GM21447 (cell line): ENCODE results near the gene ZNF527.
A peak's percentile ranks its signal among the peaks of the same experiment; 100 is the strongest.
"Not testable (repeated sequence)": the region's sequence is repeated elsewhere in the genome, so short reads cannot be mapped to it uniquely, and the experiment has no call there.

Experiments used
- ATAC-seq: cut with Tn5 transposase; IDR thresholded peaks from one replicate; pipeline ENCODE4 v1.9.1; 2021; ENCODE audit not compliant: unreplicated experiment

Gene ZNF527

GRCh38 chr19:37370880-37371661, at the start of gene ZNF527:
TSS of gene ZNF527 (plus strand) at chr19:37371099. CDS start at chr19:37374199, 3,100 bp downstream.
- peak; percentile 95 for ATAC-seq

GRCh38 chr19:37329686-37330085, 41.2 kb upstream of the ZNF527 start:
- ATAC-seq: no peak

- no peak for ATAC-seq
Measured at GRCh38 chr19:37332839-37333238, 38.1 kb upstream of the ZNF527 start.

GRCh38 chr19:37333457-37333856, 37.4 kb upstream of the ZNF527 start:
- no peak for ATAC-seq

- peak; percentile 85 for ATAC-seq
Measured at GRCh38 chr19:37334179-37335071, 36.5 kb upstream of the ZNF527 start.

GRCh38 chr19:37342753-37343152, 28.1 kb upstream of the ZNF527 start:
- no peak for ATAC-seq

GRCh38 chr19:37346091-37346490, 24.8 kb upstream of the ZNF527 start:
- ATAC-seq: no peak

GRCh38 chr19:37348060-37348459, 22.8 kb upstream of the ZNF527 start:
- no peak for ATAC-seq

GRCh38 chr19:37353968-37354367, 16.9 kb upstream of the ZNF527 start:
- no peak for ATAC-seq

GRCh38 chr19:37355901-37356300, 15.0 kb upstream of the ZNF527 start:
- no peak for ATAC-seq

GRCh38 chr19:37361994-37362393, 8.9 kb upstream of the ZNF527 start:
- ATAC-seq: no peak

- no peak for ATAC-seq
Measured at GRCh38 chr19:37362733-37363132, 8.2 kb upstream of the ZNF527 start.

- peak; percentile 24 for ATAC-seq
Measured at GRCh38 chr19:37370386-37370879, 466 bp upstream of the ZNF527 start.

GRCh38 chr19:37389234-37389633, 18.3 kb downstream of the ZNF527 start:
- ATAC-seq: no peak

GRCh38 chr19:37391399-37391798, 20.5 kb downstream of the ZNF527 start:
- ATAC-seq: not testable (repeated sequence)

GRCh38 chr19:37401078-37401477, 30.2 kb downstream of the ZNF527 start:
- no peak for ATAC-seq

- no peak for ATAC-seq
Measured at GRCh38 chr19:37403403-37403802, 32.5 kb downstream of the ZNF527 start.

GRCh38 chr19:37406140-37406846, 35.4 kb downstream of the ZNF527 start:
- not testable (repeated sequence) for ATAC-seq

- no peak for ATAC-seq
Measured at GRCh38 chr19:37412700-37413099, 41.8 kb downstream of the ZNF527 start.

GRCh38 chr19:37413313-37414084, 42.6 kb downstream of the ZNF527 start:
- no peak for ATAC-seq
